HL-60/S4 treated with retinoic acid at 250 ng/mL for 4 days and 3 days (cell line): ENCODE data around the gene CLRN1.

Experiments used
- in situ Hi-C: fragments of 300-500 bp; cut with MboI; formaldehyde crosslinking; loops from 2 replicates; pipeline ENCODE4 v1.7.0; 2022; ENCODE audit warnings: low sequenced_read_pairs

The CLRN1 gene

DNA sequence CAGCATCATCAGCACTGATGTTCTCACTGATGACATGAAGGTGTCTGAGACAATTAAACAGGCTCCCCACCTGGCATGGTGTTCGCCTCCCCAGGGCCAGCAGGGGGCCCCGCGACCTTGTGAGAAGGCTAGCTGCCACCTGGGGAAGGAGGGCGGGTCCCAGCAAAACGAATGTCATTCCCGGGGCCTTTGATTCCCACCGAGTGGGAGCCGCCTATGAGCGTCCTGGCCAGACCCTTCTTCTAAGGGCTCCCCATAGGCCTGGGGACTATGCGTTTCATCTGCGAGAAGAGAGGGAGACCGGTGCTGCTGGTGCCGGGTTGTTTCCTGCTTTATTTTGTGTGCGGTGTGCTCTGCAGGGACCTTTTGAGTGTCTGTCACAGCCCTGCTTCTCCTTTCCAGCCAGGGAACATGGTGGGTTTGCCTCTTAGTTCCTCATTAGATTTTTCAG, 46.8 kb downstream of the CLRN1 start:
- in situ Hi-C loops: no loop called here

DNA sequence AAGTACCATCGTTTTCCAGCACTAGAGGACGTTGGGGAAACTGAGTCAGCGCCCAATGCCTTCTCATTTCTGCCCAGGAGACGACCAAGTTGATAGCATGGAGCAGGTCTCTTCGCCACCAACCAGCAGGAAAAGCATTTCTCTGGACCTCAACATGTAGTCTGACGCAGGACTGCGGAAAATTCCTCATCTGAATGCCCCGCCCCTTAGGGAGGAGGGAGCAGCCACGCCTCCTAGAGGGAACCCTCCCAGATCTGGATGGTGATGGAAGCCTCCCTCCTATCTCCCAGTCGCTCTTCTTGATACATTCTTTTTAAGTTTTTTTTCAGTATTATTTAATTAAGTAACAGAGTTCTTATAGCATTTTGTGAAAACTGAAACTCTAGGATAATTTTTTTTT, 49.9 kb downstream of the CLRN1 start:
- in situ Hi-C loops: no loop called here

- in situ Hi-C loops: no loop called here
Observed at GRCh38 chr3:150921209-150921608, 51.3 kb downstream of the CLRN1 start.

GRCh38 chr3:150920236-150920635, 52.3 kb downstream of the CLRN1 start:
- in situ Hi-C loops: no loop called here

- in situ Hi-C loops: no loop called here
Observed at GRCh38 chr3:150917951-150918350, 54.6 kb downstream of the CLRN1 start.

- in situ Hi-C loops: no loop called here
Observed at GRCh38 chr3:150913133-150913922, 59.2 kb downstream of the CLRN1 start.

GRCh38 chr3:150912501-150912900, 60.0 kb downstream of the CLRN1 start:
- in situ Hi-C loops: no loop called here

- in situ Hi-C loops: no loop called here
Observed at GRCh38 chr3:150911771-150912170, 60.8 kb downstream of the CLRN1 start.

- in situ Hi-C loops: no loop called here
Observed at GRCh38 chr3:150906461-150906860, 66.1 kb downstream of the CLRN1 start.

DNA sequence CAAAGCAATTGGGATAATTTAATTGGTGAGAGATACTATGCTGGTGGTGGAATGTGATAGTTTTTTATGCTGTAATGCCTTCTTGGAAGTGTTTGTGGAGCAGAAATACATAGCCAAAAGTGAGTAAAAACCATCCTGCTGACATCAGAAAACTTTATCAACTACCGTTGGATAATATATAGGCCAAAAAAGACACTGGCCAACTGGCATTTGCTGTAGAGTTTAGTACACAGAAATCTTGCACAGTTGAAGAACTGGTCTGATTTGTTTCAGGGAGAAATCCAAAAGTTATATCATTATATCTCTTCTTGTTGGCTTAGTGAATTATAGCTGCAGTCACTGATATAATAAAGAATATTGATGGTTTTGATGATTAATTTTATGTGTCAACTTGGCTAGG, 66.8 kb downstream of the CLRN1 start:
- in situ Hi-C loops: no loop called here

DNA sequence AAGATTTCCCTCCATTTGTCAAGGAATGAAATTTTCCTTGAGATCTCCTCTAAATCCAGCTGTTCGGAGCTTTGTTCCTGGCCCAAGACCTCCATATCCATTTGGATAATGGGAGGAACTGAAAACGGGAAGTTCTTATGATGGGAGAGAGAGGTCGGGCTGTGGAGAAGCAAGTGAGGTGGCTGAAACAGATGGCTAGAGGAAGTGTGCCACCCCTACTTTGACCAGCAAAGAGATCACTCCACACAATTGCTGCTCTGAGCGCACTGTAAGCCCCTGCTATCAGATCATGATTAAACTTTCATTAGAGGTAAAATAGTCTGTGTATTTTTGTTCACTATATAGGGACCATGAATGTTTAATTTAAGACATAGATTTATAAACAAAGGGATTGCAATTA, 67.2 kb downstream of the CLRN1 start, which contains the start of gene MINDY4B:
MINDY4B (minus strand) TSS at position 101 of the 400 bp plus-strand sequence; CDS start at position 101, 0 bp downstream.
- in situ Hi-C loops: no loop called here

- in situ Hi-C loops: no loop called here
Observed at GRCh38 chr3:150902988-150903387, 69.5 kb downstream of the CLRN1 start.

DNA sequence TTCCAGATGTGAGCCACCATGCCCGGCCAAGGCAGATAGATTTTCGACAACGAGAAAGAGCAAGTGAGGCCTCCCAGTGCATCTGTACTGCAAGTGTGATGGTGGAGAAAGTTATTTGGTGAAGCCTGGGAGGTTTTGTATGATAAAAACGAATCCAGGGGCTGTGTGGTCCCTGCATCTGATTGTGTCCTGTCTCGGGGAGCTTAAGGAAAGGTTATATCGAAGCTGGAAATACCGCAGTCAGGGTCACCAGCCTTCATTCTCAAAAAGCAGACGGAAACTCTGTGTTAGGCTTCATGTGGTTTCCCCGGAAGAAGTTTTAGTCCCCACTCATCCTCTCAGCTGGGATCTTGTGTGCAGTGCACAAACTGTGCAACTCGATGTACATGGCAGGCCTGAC, 70.7 kb downstream of the CLRN1 start:
- in situ Hi-C loops: no loop called here

DNA sequence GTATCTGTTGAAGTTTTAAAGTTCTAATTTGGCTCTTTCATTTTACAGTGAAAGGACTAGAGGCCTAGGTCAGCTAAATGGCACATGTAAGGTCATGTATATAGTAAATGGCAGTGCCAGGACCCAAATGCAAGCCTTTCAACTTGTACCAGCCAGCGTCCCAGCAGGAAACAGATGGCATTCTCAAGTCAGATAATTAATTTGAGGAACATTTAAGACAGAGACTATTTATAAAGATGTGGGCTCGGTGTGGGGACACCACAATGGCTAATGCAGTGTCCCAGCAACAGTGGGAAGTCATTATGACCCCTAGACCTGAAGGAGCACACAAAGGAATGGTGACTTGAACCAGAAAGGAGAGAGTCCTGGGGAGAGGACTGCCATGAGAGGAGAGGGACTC, 73.4 kb downstream of the CLRN1 start:
- in situ Hi-C loops: no loop called here

DNA sequence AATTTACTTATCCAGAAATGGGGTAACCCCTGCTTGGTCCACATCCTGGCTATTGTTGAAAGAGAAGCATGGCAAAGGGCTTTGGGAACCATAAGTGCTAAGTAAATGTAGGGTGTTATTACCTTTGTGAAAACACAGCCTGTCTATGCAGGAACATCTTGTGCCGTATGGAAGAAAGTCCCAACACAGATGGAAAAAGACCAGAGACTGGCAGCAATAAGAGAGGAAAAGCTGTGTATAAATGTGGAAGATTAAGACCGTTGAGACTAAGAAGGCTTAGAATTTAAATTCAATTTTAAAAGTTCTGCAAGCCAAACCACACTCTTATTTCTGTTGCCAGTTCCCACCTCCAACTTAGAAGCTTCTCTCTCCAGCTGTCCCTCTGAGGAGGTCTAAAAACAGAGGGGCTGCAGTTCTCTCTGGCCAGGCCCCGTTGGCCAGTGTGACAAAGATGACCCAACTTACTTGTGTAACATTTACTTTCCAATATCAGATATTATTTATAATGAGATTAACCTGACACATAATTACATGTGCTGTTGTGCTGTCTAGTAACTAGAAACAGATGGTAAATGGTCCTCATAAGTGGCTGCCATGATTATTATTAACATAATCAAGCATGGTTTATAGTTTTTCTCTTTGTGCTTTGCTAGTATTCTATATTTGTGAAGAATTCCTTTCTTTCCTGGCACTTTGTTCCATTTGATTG, 74.3 kb downstream of the CLRN1 start:
- in situ Hi-C loops: no loop called here

DNA sequence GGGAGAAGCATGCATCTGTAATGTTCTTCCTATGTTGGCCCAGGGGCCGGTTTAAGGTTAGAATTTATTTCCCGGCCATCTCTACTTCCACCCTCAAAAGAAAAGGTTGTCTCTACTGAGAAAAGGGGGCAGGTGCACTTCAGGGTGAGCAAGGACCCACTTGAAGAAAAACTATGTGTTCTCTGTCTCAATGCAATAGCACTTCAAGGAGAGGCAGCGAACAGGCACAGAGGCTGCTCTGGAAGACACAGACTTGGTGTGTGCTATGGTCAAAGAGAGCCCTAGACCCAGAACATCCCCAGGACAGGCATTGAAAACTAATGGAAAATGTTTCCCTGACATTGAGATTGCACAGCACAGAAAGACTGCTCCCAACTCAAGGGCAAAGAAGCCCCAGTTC, 74.9 kb downstream of the CLRN1 start:
- in situ Hi-C loops: no loop called here

GRCh38 chr3:150890831-150891230, 81.7 kb downstream of the CLRN1 start:
- in situ Hi-C loops: no loop called here

DNA sequence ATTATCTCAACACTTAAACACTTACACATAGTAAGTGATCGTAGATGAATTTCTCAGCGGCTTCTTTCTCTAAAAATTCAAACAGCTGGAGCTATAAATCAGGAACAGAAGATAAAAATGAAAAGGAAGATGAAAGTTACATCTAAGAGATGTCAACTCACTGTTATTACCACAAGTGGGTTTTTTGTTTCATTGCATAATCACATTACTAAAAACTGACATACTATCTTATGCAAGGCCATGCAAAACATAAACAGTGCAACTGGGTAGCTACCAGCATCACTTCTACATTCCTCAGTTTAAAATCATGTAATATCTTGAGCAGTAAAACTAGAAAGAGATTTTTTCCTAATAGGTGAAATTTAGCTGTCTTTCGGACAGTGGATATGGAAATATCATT, 82.2 kb downstream of the CLRN1 start:
- in situ Hi-C loops: no loop called here

GRCh38 chr3:150889106-150889505, 83.4 kb downstream of the CLRN1 start:
- in situ Hi-C loops: no loop called here

DNA sequence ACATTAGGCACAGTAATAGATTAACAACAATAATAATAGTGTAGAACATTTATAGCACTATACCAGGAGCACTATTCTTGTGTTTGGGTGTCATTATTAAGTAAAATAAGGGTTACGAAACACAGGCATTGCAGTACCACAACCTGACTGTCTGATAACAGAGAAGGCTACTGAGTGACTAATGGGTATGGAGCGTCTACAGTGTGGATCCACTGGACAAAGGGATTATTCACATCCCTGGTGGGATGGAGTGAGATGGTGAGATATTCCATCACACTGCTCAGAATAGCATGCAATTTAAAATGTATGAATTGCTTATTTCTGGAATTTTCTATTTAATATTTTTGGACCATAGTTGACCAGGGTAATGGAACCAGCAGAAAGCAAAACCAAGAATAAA, 85.5 kb downstream of the CLRN1 start:
- in situ Hi-C loops: no loop called here

GRCh38 chr3:150885535-150885934, 87.0 kb downstream of the CLRN1 start:
- in situ Hi-C loops: no loop called here

DNA sequence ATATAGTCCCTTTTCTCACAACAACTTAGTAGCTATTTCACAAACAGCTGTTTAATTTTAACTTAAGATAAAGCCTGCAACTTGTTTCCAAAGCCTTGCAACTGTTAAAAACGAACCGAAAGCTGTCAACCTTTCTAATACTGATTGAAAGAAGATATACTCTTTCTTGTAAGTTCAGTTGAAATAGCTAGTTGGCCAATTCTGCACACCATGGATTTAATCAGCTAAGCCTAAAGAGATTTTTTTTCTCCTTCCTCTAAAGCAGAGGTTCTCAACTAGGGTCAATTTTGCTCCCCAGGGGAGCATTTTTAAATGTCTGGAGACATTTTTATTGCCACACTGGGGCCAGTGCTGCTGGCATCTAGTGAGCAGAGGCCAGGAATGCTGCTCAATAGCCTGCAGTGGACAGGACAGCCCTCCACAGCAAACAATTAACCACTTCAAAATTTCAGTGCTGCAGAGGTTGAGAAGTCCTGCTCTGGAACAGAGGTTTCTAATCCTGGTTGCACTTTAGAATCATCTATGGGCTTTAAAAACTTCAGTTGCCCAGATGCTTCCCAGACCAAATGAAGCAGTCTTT, 93.4 kb downstream of the CLRN1 start:
- in situ Hi-C loops: no loop called here
